K562 (cell line): ENCODE data around the gene AGPAT4. TPM values are rescaled to one million over a fixed set of nuclear protein-coding genes. Genes with fewer than 3 reads are reported as not detected.

ENCODE experiments used
- ASH1L ChIP-seq: fragments of 450-650 bp; IDR thresholded peaks from 2 replicates; pipeline ENCODE4 v1.6.1; 2018; ENCODE audit warnings: borderline replicate concordance, mild to moderate bottlenecking, low read depth; ENCODE audit not compliant: partially characterized antibody
- CHD4 ChIP-seq: fragments of 200-600 bp; sonication (generic); IDR thresholded peaks from 3 replicates; pipeline ENCODE4 v1.6.1; 2012; ENCODE audit warnings: low read depth, mild to moderate bottlenecking, mixed read lengths, low read length, inconsistent platforms; ENCODE audit not compliant: insufficient read depth, insufficient replicate concordance, poor library complexity, severe bottlenecking
- CXXC5 ChIP-seq: fragments of 250-450 bp; sonication (Bioruptor Pico); IDR thresholded peaks from 2 replicates; pipeline ENCODE4 v1.8.0; 2022; ENCODE audit warnings: inconsistent platforms, mild to moderate bottlenecking, moderate library complexity
- ERF ChIP-seq: fragments of 450-650 bp; formaldehyde crosslinking; IDR thresholded peaks from 2 replicates; pipeline ENCODE4 v1.4.0; 2020; ENCODE audit warnings: mild to moderate bottlenecking, mixed read lengths
- FUS ChIP-seq: fragments of 200-400 bp; formaldehyde crosslinking; optimal IDR thresholded peaks from 2 replicates; pipeline ENCODE3; 2017; ENCODE audit warnings: low read depth, low read length
- MBD1 ChIP-seq: fragments of 250-450 bp; sonication (Bioruptor Pico); IDR thresholded peaks from 2 replicates; pipeline ENCODE4 v1.8.0; 2022; ENCODE audit warnings: inconsistent platforms
- PHB ChIP-seq: fragments of 250-450 bp; sonication (Bioruptor Pico); IDR thresholded peaks from 2 replicates; pipeline ENCODE4 v1.5.0; 2021
- XRCC5 ChIP-seq: fragments of 200-400 bp; formaldehyde crosslinking; IDR thresholded peaks from 2 replicates; pipeline ENCODE4 v1.6.1; 2017; ENCODE audit warnings: low read depth, mild to moderate bottlenecking, low read length
- ZBTB5 ChIP-seq: fragments of 450-650 bp; IDR thresholded peaks from 2 replicates; pipeline ENCODE4 v1.6.1; 2017; ENCODE audit warnings: antibody characterized with exemption
- ZHX1 ChIP-seq: fragments of 150-350 bp; conservative IDR thresholded peaks from 2 replicates; pipeline ENCODE4 v1.6.1; 2014; ENCODE audit warnings: low read length
- ZNF780A ChIP-seq: fragments of 250-450 bp; sonication (Bioruptor Pico); IDR thresholded peaks from 2 replicates; pipeline ENCODE4 v1.5.0; 2021; ENCODE audit warnings: mild to moderate bottlenecking
- polyA plus RNA-seq, 8 experiments: library from polyadenylated mRNA; depleted of rRNA in 4 of 8; stranded (reverse) in 5 of 8; unstranded in 3 of 8; fragments of >200 nt; fragmentation: Nextera tagmentation in 2 of 8; fragmentation: Illumina TruSeq in 1 of 8; extraction: Ambion mirVana in 2 of 8; extraction: Trizol in 1 of 8; gene quantifications; 2 replicates each; pipeline versions ENCODE4 v1.2.1 to v1.2.3, GENCODE V29; 2011 to 2014; ENCODE audit warnings: inconsistent platforms in 1 of 8, missing spikeins in 1 of 8
- total RNA-seq, 7 experiments: library from RNA; depleted of rRNA in 6 of 7; stranded (reverse); fragments of >200 nt in 6 of 7; fragmentation: Illumina TruSeq in 2 of 7; extraction: Trizol in 2 of 7; gene quantifications; 2 replicates each; pipeline versions ENCODE4 v1.2.1 to v1.2.3, GENCODE V29; 2011 to 2021; ENCODE audit warnings: low replicate concordance in 1 of 7
- TF ChIP-seq, protein P1 (sequence below), 2 experiments: fragments of 450-650 bp in 1 of 2; sonication (generic) in 1 of 2; formaldehyde crosslinking in 1 of 2; IDR thresholded peaks; 2 replicates each; pipeline versions ENCODE4 v1.7.1 to v1.9.0; 2016 to 2022; ENCODE audit warnings: inconsistent platforms in 1 of 2, mild to moderate bottlenecking in 1 of 2, missing genetic modification reagents in 1 of 2

Gene AGPAT4
- total and polyA plus RNA-seq, 9 of the 15 experiments (the other 6 are each of a cell fraction or from before 2014, with no cell fraction given): 2.2 to 15.0 (median 5.7) TPM

DNA sequence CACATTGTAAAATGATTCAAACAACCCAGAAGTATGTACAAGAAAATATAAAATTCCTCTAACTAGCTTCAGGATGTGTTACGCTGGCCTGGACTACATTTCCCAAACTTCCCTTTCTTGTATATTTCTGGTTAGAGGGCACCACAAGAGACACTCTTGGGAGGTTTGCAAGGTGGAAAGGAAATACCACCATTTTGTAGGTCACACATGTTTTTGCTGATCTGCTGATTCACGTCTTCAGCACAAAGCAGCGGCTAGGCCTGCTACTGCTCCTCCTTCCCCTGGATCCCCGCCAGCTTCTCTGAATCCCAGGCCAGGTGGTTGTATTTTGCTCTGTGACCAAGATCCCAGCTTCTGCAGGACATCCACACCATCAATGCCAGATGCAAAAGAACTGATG is 104.2 kb downstream of the AGPAT4 start (continued):
- TF ChIP-seq MBD1 (CRISPR knock-in tag) (no peak), ZHX1 (peak; percentile 88; the same call in 1 of the 2 replicates), ZBTB5 (no peak), ZNF780A (CRISPR knock-in tag) (no peak), FUS (no peak), CXXC5 (peak; percentile 63; the same call in 1 of the 2 replicates), ERF (CRISPR knock-in tag) (0 out of 2 replicates have a peak, but pooled peaks have one; percentile 40), XRCC5 (no peak), CHD4 (no peak), ASH1L (no peak), PHB (no peak)
- TF ChIP-seq, protein P1, sequence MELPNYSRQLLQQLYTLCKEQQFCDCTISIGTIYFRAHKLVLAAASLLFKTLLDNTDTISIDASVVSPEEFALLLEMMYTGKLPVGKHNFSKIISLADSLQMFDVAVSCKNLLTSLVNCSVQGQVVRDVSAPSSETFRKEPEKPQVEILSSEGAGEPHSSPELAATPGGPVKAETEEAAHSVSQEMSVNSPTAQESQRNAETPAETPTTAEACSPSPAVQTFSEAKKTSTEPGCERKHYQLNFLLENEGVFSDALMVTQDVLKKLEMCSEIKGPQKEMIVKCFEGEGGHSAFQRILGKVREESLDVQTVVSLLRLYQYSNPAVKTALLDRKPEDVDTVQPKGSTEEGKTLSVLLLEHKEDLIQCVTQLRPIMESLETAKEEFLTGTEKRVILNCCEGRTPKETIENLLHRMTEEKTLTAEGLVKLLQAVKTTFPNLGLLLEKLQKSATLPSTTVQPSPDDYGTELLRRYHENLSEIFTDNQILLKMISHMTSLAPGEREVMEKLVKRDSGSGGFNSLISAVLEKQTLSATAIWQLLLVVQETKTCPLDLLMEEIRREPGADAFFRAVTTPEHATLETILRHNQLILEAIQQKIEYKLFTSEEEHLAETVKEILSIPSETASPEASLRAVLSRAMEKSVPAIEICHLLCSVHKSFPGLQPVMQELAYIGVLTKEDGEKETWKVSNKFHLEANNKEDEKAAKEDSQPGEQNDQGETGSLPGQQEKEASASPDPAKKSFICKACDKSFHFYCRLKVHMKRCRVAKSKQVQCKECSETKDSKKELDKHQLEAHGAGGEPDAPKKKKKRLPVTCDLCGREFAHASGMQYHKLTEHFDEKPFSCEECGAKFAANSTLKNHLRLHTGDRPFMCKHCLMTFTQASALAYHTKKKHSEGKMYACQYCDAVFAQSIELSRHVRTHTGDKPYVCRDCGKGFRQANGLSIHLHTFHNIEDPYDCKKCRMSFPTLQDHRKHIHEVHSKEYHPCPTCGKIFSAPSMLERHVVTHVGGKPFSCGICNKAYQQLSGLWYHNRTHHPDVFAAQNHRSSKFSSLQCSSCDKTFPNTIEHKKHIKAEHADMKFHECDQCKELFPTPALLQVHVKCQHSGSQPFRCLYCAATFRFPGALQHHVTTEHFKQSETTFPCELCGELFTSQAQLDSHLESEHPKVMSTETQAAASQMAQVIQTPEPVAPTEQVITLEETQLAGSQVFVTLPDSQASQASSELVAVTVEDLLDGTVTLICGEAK (IDR thresholded peaks at IDR 0.05): 0 out of 2 replicates have a peak, but pooled peaks have one; percentile 39
- TF ChIP-seq, protein P1 (CRISPR knock-in tag; IDR thresholded peaks at IDR 0.05): no peak
